Mesenchymal stem cell (in vitro differentiated cells and primary cell): ENCODE data around the gene RUFY2.

ENCODE experiments used
- DNase-seq: peaks from one replicate; pipeline ENCODE4 v3.0.0-alpha.2; 2013
- H2AFZ ChIP-seq: one replicate; pipeline ENCODE4 v1.6.1; 2013; ENCODE audit warnings: low read depth, mild to moderate bottlenecking, control low read depth, inconsistent platforms, low read length, moderate library complexity
- H2AK5ac ChIP-seq: 2 replicates; pipeline ENCODE4 v1.6.1; 2013; ENCODE audit warnings: low read length, moderate library complexity, mild to moderate bottlenecking, inconsistent platforms; ENCODE audit not compliant: severe bottlenecking
- H2BK120ac ChIP-seq: one replicate; pipeline ENCODE4 v1.6.1; 2013; ENCODE audit warnings: low read depth, mild to moderate bottlenecking, inconsistent platforms, low read length, moderate library complexity
- H2BK12ac ChIP-seq, 2 experiments: one replicate each; pipeline ENCODE4 v1.6.1; 2013; ENCODE audit warnings: inconsistent platforms in 2 of 2, low read length in 2 of 2, mild to moderate bottlenecking in 2 of 2, moderate library complexity in 2 of 2, control low read depth in 1 of 2
- H2BK15ac ChIP-seq: one replicate; pipeline ENCODE4 v1.6.1; 2013; ENCODE audit warnings: mild to moderate bottlenecking, low read depth, inconsistent platforms; ENCODE audit not compliant: poor library complexity, severe bottlenecking
- H2BK5ac ChIP-seq: 2 replicates; pipeline ENCODE4 v1.6.1; 2013; ENCODE audit warnings: low read depth, mild to moderate bottlenecking, low read length, control low read depth, inconsistent platforms; ENCODE audit not compliant: poor library complexity, severe bottlenecking
- H3K14ac ChIP-seq, 2 experiments: one replicate each; pipeline ENCODE4 v1.6.1; 2013; ENCODE audit warnings: inconsistent platforms in 2 of 2, low read length in 2 of 2, control low read depth in 1 of 2, mild to moderate bottlenecking in 1 of 2, moderate library complexity in 1 of 2
- H3K18ac ChIP-seq, 2 experiments: one replicate each; pipeline ENCODE4 v1.6.1; 2013; ENCODE audit warnings: inconsistent platforms in 2 of 2, low read length in 2 of 2, control low read depth in 1 of 2, low read depth in 1 of 2, mild to moderate bottlenecking in 1 of 2
- H3K23ac ChIP-seq, 2 experiments: one replicate each; pipeline ENCODE4 v1.6.1; 2013; ENCODE audit warnings: inconsistent platforms in 2 of 2, low read length in 2 of 2, mild to moderate bottlenecking in 2 of 2, moderate library complexity in 2 of 2, control low read depth in 1 of 2
- H3K27ac ChIP-seq: 2 replicates; pipeline ENCODE4 v1.5.1; 2013; ENCODE audit warnings: mild to moderate bottlenecking, moderate library complexity, low read length, control low read depth, inconsistent platforms; ENCODE audit not compliant: poor library complexity, severe bottlenecking
- H3K27me3 ChIP-seq, 2 experiments: 2 replicates each; pipeline versions ENCODE4 v1.6.1 to v1.7.0; 2013; ENCODE audit warnings: low read length in 2 of 2, mild to moderate bottlenecking in 2 of 2, moderate library complexity in 2 of 2, control low read depth in 1 of 2, inconsistent platforms in 1 of 2; ENCODE audit not compliant: control insufficient read depth in 1 of 2, insufficient read depth in 1 of 2
- H3K36me3 ChIP-seq, 2 experiments: 2 replicates each; pipeline versions ENCODE4 v1.6.1 to v1.7.0; 2013; ENCODE audit warnings: low read length in 2 of 2, control low read depth in 1 of 2, inconsistent platforms in 1 of 2, low read depth in 1 of 2, mild to moderate bottlenecking in 1 of 2; ENCODE audit not compliant: insufficient read depth in 2 of 2, control insufficient read depth in 1 of 2
- H3K4ac ChIP-seq, 2 experiments: one replicate each; pipeline ENCODE4 v1.6.1; 2013; ENCODE audit warnings: inconsistent platforms in 2 of 2, low read length in 2 of 2, mild to moderate bottlenecking in 2 of 2, moderate library complexity in 2 of 2, control low read depth in 1 of 2, low read depth in 1 of 2
- H3K4me1 ChIP-seq: 2 replicates; pipeline ENCODE4 v1.6.1; 2013; ENCODE audit warnings: low read depth, low read length, control low read depth; ENCODE audit not compliant: control insufficient read depth, insufficient read depth
- H3K4me2 ChIP-seq: 2 replicates; pipeline ENCODE4 v1.6.1; 2013; ENCODE audit warnings: low read length, mild to moderate bottlenecking, inconsistent platforms; ENCODE audit not compliant: poor library complexity, severe bottlenecking
- H3K4me3 ChIP-seq, 2 experiments: 2 replicates each; pipeline versions ENCODE4 v1.5.1 to v1.7.0; 2013; ENCODE audit warnings: low read length in 2 of 2, mild to moderate bottlenecking in 2 of 2, control low read depth in 1 of 2, low read depth in 1 of 2; ENCODE audit not compliant: insufficient read depth in 1 of 2
- H3K79me1 ChIP-seq: replicated peaks from 2 replicates; pipeline ENCODE4 v1.6.1; 2013; ENCODE audit warnings: mild to moderate bottlenecking, control low read depth, low read length, inconsistent platforms; ENCODE audit not compliant: poor library complexity, severe bottlenecking
- H3K9ac ChIP-seq: 2 replicates; pipeline ENCODE4 v1.7.0; 2013; ENCODE audit warnings: mild to moderate bottlenecking, low read length, moderate library complexity
- H3K9me3 ChIP-seq: 2 replicates; pipeline ENCODE4 v1.7.0; 2013; ENCODE audit warnings: mild to moderate bottlenecking, low read length; ENCODE audit not compliant: control insufficient read depth
- H4K8ac ChIP-seq: one replicate; pipeline ENCODE4 v1.6.1; 2013; ENCODE audit warnings: inconsistent platforms, mild to moderate bottlenecking, low read length, moderate library complexity
- H4K91ac ChIP-seq: one replicate; pipeline ENCODE4 v1.6.1; 2013; ENCODE audit warnings: mild to moderate bottlenecking, low read length, inconsistent platforms
- WGBS: methylation state at CpG from one replicate; pipeline ENCODE4 v1.1.7; 2013; ENCODE audit warnings: mixed read lengths; 5-methylcytosine and 5-hydroxymethylcytosine counted together

The RUFY2 gene

GRCh38 chr10:68385740-68386139, 21.3 kb downstream of the RUFY2 start:
- Histone ChIP-seq H3K4me2 (no peak overlapping the region), H3K79me1 (peaks cover 10% of the 10 kb centered on the region), H3K18ac (no peak overlapping the region), H3K36me3 (peaks cover 31 to 88% of the 10 kb centered on the region in 2 experiments), H3K14ac (no peak overlapping the region), H3K4ac (no peak overlapping the region), H3K9ac (no peak overlapping the region), H2BK120ac (no peak overlapping the region), H2BK15ac (no peak overlapping the region), H3K4me3 (no peak overlapping the region), H3K27me3 (no peaks in the 10 kb centered on the region), H2AK5ac (no peak overlapping the region), H3K4me1 (no peaks in the 10 kb centered on the region), H3K23ac (no peak overlapping the region), H4K8ac (no peak overlapping the region), H2AFZ (no peak overlapping the region), H4K91ac (no peak overlapping the region), H3K9me3 (no peaks in the 10 kb centered on the region), H3K27ac (no peak overlapping the region), H2BK5ac (no peak overlapping the region), H2BK12ac (no peak overlapping the region)
- no peak for DNase-seq
- no CpG with 5 or more reads among the region's 2 CpGs for WGBS

- Histone ChIP-seq H3K14ac (no peak overlapping the region), H2BK12ac (no peak overlapping the region), H2BK120ac (no peak overlapping the region), H2BK15ac (no peak overlapping the region), H3K18ac (no peak overlapping the region), H4K91ac (no peak overlapping the region), H3K36me3 (peaks cover 31 to 66% of the 10 kb centered on the region in 2 experiments), H3K23ac (no peak overlapping the region), H2BK5ac (no peak overlapping the region), H2AK5ac (no peak overlapping the region), H3K9ac (no peak overlapping the region), H2AFZ (no peak overlapping the region), H3K4me2 (no peak overlapping the region), H3K27me3 (no peaks in the 10 kb centered on the region), H3K79me1 (peaks cover 25% of the 10 kb centered on the region), H3K4ac (no peak overlapping the region), H4K8ac (no peak overlapping the region), H3K27ac (no peak overlapping the region), H3K4me3 (peak overlapping the region in 1 of 2 experiments; percentile 19), H3K9me3 (peaks cover 21% of the 10 kb centered on the region), H3K4me1 (no peaks in the 10 kb centered on the region)
- DNase-seq = no peak
- no CpG with 5 or more reads among the region's 1 CpG for WGBS
These were observed 35.5 kb downstream of the RUFY2 start for GRCh38 chr10:68371604-68372003.

- no peak overlapping the region for H2AK5ac ChIP-seq
- H3K4me2 ChIP-seq = no peak overlapping the region
- H3K18ac ChIP-seq = no peak overlapping the region
- H3K23ac ChIP-seq = no peak overlapping the region
- no peak overlapping the region for H2AFZ ChIP-seq
- no peak overlapping the region for H2BK15ac ChIP-seq
- H3K9me3 ChIP-seq = peaks cover 6% of the 10 kb centered on the region
- H3K9ac ChIP-seq = no peak overlapping the region
- WGBS = 90% methylated on average over 2 of the region's 2 CpGs
- no peaks in the 10 kb centered on the region for H3K27me3 ChIP-seq
- H3K4me3 ChIP-seq = no peak overlapping the region
- no peak overlapping the region for H3K4ac ChIP-seq
- no peak for DNase-seq
- no peak overlapping the region for H2BK120ac ChIP-seq
- H3K27ac ChIP-seq = no peak overlapping the region
- no peak overlapping the region for H4K8ac ChIP-seq
- H3K14ac ChIP-seq = no peak overlapping the region
- H2BK5ac ChIP-seq = no peak overlapping the region
- H3K36me3 ChIP-seq = peaks cover 24 to 70% of the 10 kb centered on the region in 2 experiments
- H4K91ac ChIP-seq = no peak overlapping the region
- H3K4me1 ChIP-seq = no peaks in the 10 kb centered on the region
- H2BK12ac ChIP-seq = no peak overlapping the region
- H3K79me1 ChIP-seq = peaks cover 15% of the 10 kb centered on the region
These were observed 40.0 kb downstream of the RUFY2 start for GRCh38 chr10:68367121-68367520.

GRCh38 chr10:68366600-68366999, 40.5 kb downstream of the RUFY2 start:
- no peak overlapping the region for H3K4me3 ChIP-seq
- H3K36me3 ChIP-seq = peaks cover 25 to 70% of the 10 kb centered on the region in 2 experiments
- no peak overlapping the region for H3K23ac ChIP-seq
- H4K8ac ChIP-seq = no peak overlapping the region
- no peak overlapping the region for H2BK5ac ChIP-seq
- no peak overlapping the region for H2BK120ac ChIP-seq
- peaks cover 14% of the 10 kb centered on the region for H3K79me1 ChIP-seq
- H3K27ac ChIP-seq = no peak overlapping the region
- H3K18ac ChIP-seq = no peak overlapping the region
- no peak overlapping the region for H4K91ac ChIP-seq
- no peak overlapping the region for H3K9ac ChIP-seq
- H2BK15ac ChIP-seq = no peak overlapping the region
- 91% methylated on average over 3 of the region's 5 CpGs for WGBS
- H3K27me3 ChIP-seq = no peaks in the 10 kb centered on the region
- DNase-seq = no peak
- no peak overlapping the region for H3K14ac ChIP-seq
- no peak overlapping the region for H2BK12ac ChIP-seq
- no peak overlapping the region for H3K4me2 ChIP-seq
- no peak overlapping the region for H2AK5ac ChIP-seq
- H3K9me3 ChIP-seq = peaks cover under 1% of the 10 kb centered on the region
- no peak overlapping the region for H3K4ac ChIP-seq
- H2AFZ ChIP-seq = no peak overlapping the region
- H3K4me1 ChIP-seq = no peaks in the 10 kb centered on the region
